GM12878 (cell line): ENCODE measurements around the gene PTPRD. TPM values are rescaled to one million over a fixed set of nuclear protein-coding genes. Genes with fewer than 3 reads are reported as not detected.

Source experiments
- ATAC-seq: fragments of 200-7000 bp; cut with Tn5 transposase; 3 replicates; pipeline ENCODE4 v1.9.1; 2020; ENCODE audit warnings: mild to moderate bottlenecking, moderate library complexity
- BruUV-seq: library from RNA; stranded (reverse); fragments of 400-500 nt; replicated peaks from 2 replicates; lab custom pipeline; 2021; lab: Mats Ljungman, UMichigan
- CTCF ChIA-PET: fragments of 300-600 bp; sonication (Branson Sonifier 250); formaldehyde crosslinking; extraction: SDS; loops from one replicate; lab custom pipeline; 2021; ENCODE audit warnings: inconsistent platforms; lab: Yijun Ruan, JAX
- POLR2A ChIA-PET: fragments of 350-600 bp; formaldehyde crosslinking; extraction: SDS; loops from one replicate; lab custom pipeline; 2021; ENCODE audit warnings: inconsistent platforms; lab: Charles Lee
- RAD21 ChIA-PET: fragments of 300-600 bp; sonication (Branson Sonifier 250); formaldehyde crosslinking; loops from one replicate; lab custom pipeline; 2023; ENCODE audit warnings: antibody characterized with exemption; ENCODE audit not compliant: unreplicated experiment; lab: Charles Lee
- SMC1A ChIA-PET: fragments of 300-600 bp; sonication (Branson Sonifier 250); formaldehyde crosslinking; loops from one replicate; lab custom pipeline; 2023; ENCODE audit not compliant: unreplicated experiment, uncharacterized antibody; lab: Charles Lee
- DNase-seq: peaks from one replicate; pipeline ENCODE4 v3.0.0-alpha.2; 2011; ENCODE audit warnings: low read depth, low spot score
- FAIRE-seq: peaks from 3 replicates; lab custom pipeline; 2011; peaks lifted over from hg19 to GRCh38; lab: Jason Lieb, UNC
- H2AFZ ChIP-seq: 2 replicates; pipeline ENCODE4 v1.6.0; 2011; ENCODE audit warnings: low read depth, low read length, control low read depth; ENCODE audit not compliant: control insufficient read depth
- H3K27ac ChIP-seq: 2 replicates; pipeline ENCODE4 v1.5.1; 2011; ENCODE audit warnings: control low read depth; ENCODE audit not compliant: control insufficient read depth, insufficient read depth
- H3K27me3 ChIP-seq, 2 experiments: replicated peaks in 1 of 2; 2 replicates each; pipeline versions ENCODE4 v1.6.0 to v1.6.1; 2011; ENCODE audit warnings: low read length in 1 of 2; ENCODE audit not compliant: control insufficient read depth in 2 of 2, insufficient read depth in 2 of 2
- H3K36me3 ChIP-seq, 2 experiments: 2 replicates each; pipeline ENCODE4 v1.5.1; 2011; ENCODE audit warnings: low read length in 1 of 2; ENCODE audit not compliant: control insufficient read depth in 2 of 2, insufficient read depth in 2 of 2
- H3K4me1 ChIP-seq: 2 replicates; pipeline ENCODE4 v1.6.1; 2011; ENCODE audit warnings: mild to moderate bottlenecking, low read length, moderate library complexity, mixed read lengths; ENCODE audit not compliant: control insufficient read depth, insufficient read depth
- H3K4me2 ChIP-seq: 2 replicates; pipeline ENCODE4 v1.6.0; 2011; ENCODE audit warnings: control low read depth; ENCODE audit not compliant: control insufficient read depth, insufficient read depth
- H3K4me3 ChIP-seq: fragments of 200-600 bp; sonication (generic); 2 replicates; pipeline ENCODE4 v1.5.1; 2016
- H3K79me2 ChIP-seq: 2 replicates; pipeline ENCODE4 v1.6.0; 2011; ENCODE audit warnings: low read length; ENCODE audit not compliant: control insufficient read depth, insufficient read depth
- H3K9ac ChIP-seq: 2 replicates; pipeline ENCODE4 v1.8.0; 2011; ENCODE audit warnings: low read length, control low read depth, mixed read lengths; ENCODE audit not compliant: control insufficient read depth, insufficient read depth
- H3K9me3 ChIP-seq: replicated peaks from 3 replicates; pipeline ENCODE4 v1.5.1; 2011; ENCODE audit warnings: mild to moderate bottlenecking, low read length; ENCODE audit not compliant: control insufficient read depth, insufficient read depth
- H4K20me1 ChIP-seq: 2 replicates; pipeline ENCODE4 v1.6.0; 2011; ENCODE audit not compliant: control insufficient read depth, insufficient read depth
- ATF3 ChIP-seq: IDR thresholded peaks from 2 replicates; pipeline ENCODE4 v1.6.1; 2011; ENCODE audit warnings: low read depth, mild to moderate bottlenecking, low read length, moderate library complexity, borderline replicate concordance; ENCODE audit errors: extremely low read depth
- CHD2 ChIP-seq: IDR thresholded peaks from 2 replicates; pipeline ENCODE4 v1.6.1; 2011; ENCODE audit warnings: low read depth, low read length, improper control_type of control experiment, borderline replicate concordance
- CTCF ChIP-seq, 3 experiments: IDR thresholded peaks in 2 of 3; conservative IDR thresholded peaks in 1 of 3; 2 replicates each; pipeline ENCODE4 v1.5.1; 2011; ENCODE audit warnings: low read depth in 3 of 3, low read length in 3 of 3, mild to moderate bottlenecking in 3 of 3, control low read depth in 2 of 3, moderate library complexity in 2 of 3, inconsistent platforms in 1 of 3, mixed read lengths in 1 of 3; ENCODE audit not compliant: control insufficient read depth in 2 of 3, insufficient read depth in 1 of 3; ENCODE audit errors: extremely low read depth in 1 of 3
- IRF5 ChIP-seq: fragments of 450-650 bp; IDR thresholded peaks from 2 replicates; pipeline ENCODE4 v1.6.1; 2017; ENCODE audit warnings: borderline replicate concordance
- MAX ChIP-seq: IDR thresholded peaks from 2 replicates; pipeline ENCODE4 v1.6.1; 2012; ENCODE audit warnings: low read depth, low read length, improper control_type of control experiment
- NFIC ChIP-seq: IDR thresholded peaks from 2 replicates; pipeline ENCODE4 v1.6.1; 2012; ENCODE audit warnings: low read depth, mild to moderate bottlenecking, inconsistent platforms, low read length, moderate library complexity
- NFXL1 ChIP-seq: fragments of 450-650 bp; IDR thresholded peaks from 2 replicates; pipeline ENCODE4 v1.6.1; 2017; ENCODE audit warnings: antibody characterized with exemption, mild to moderate bottlenecking, borderline replicate concordance
- PBX3 ChIP-seq: IDR thresholded peaks from 2 replicates; pipeline ENCODE4 v1.6.1; 2011; ENCODE audit warnings: mild to moderate bottlenecking, low read depth, low read length, moderate library complexity; ENCODE audit not compliant: insufficient replicate concordance
- PRDM15 ChIP-seq: fragments of 450-650 bp; formaldehyde crosslinking; IDR thresholded peaks from 2 replicates; pipeline ENCODE4 v1.4.0; 2020; ENCODE audit warnings: mild to moderate bottlenecking, moderate library complexity
- RAD51 ChIP-seq: fragments of 450-650 bp; IDR thresholded peaks from 2 replicates; pipeline ENCODE4 v1.6.1; 2016; ENCODE audit warnings: moderate library complexity, mild to moderate bottlenecking, inconsistent platforms
- RUNX3 ChIP-seq: IDR thresholded peaks from 2 replicates; pipeline ENCODE4 v1.6.1; 2012; ENCODE audit warnings: low read length, inconsistent platforms
- SIN3A ChIP-seq: IDR thresholded peaks from 2 replicates; pipeline ENCODE4 v1.6.1; 2012; ENCODE audit warnings: low read depth, low read length, improper control_type of control experiment
- WGBS: methylation state at CpG from one replicate; pipeline ENCODE4 v1.1.6; 2016; ENCODE audit warnings: low lambda C conversion rate; ENCODE audit not compliant: insufficient replicate concordance, insufficient coverage; ENCODE audit errors: missing lambda C conversion rate; 5-methylcytosine and 5-hydroxymethylcytosine counted together
- in situ Hi-C: fragments of 300-500 bp; cut with MboI; formaldehyde crosslinking; loops from 9 replicates; pipeline ENCODE4 v1.14.3; 2018; ENCODE audit warnings: mixed read lengths
- intact Hi-C: fragments of 100-400 bp; cut with micrococcal nuclease; formaldehyde crosslinking; loops from one replicate; pipeline ENCODE4 v1.14.2; 2022; ENCODE audit not compliant: unreplicated experiment
- polyA plus RNA-seq, 11 experiments: library from polyadenylated mRNA; depleted of rRNA in 4 of 11; unstranded in 6 of 11; stranded (reverse) in 5 of 11; fragments of >200 nt; fragmentation: Nextera tagmentation in 4 of 11; fragmentation: Illumina TruSeq in 1 of 11; extraction: Ambion mirVana in 4 of 11; extraction: Trizol in 1 of 11; gene quantifications; 1 replicate in 1 of 11; 2 replicates in 10 of 11; pipeline versions ENCODE4 v1.2.1 to v1.2.3, GENCODE V29; 2011 to 2016; ENCODE audit warnings: inconsistent platforms in 2 of 11, missing spikeins in 2 of 11, low read depth in 1 of 11
- total RNA-seq, 4 experiments: library from RNA; depleted of rRNA in 3 of 4; stranded (reverse); fragments of >200 nt in 3 of 4; fragmentation: Illumina TruSeq in 1 of 4; extraction: Trizol in 1 of 4; gene quantifications; 2 replicates each; pipeline versions ENCODE4 v1.2.1 to v1.2.3, GENCODE V29; 2013 to 2021

PTPRD gene
- total and polyA plus RNA-seq, 10 of the 15 experiments (the other 5 are each of a cell fraction or from before 2014, with no cell fraction given), result under 0.01 to 0.05 (median 0.01) TPM; not detected in 7

GRCh38 chr9:8815219-8815618, 1797.6 kb downstream of the PTPRD start:
- Histone ChIP-seq H4K20me1 (no peaks in the 10 kb centered on the region), H3K79me2 (no peaks in the 10 kb centered on the region), H3K9ac (no peak overlapping the region), H3K9me3 (no peaks in the 10 kb centered on the region), H3K4me2 (no peak overlapping the region), H3K4me1 (no peaks in the 10 kb centered on the region), H2AFZ (no peak overlapping the region), H3K36me3 (no peaks in the 10 kb centered on the region), H3K4me3 (no peak overlapping the region), H3K27ac (no peak overlapping the region), H3K27me3 (no peaks in the 10 kb centered on the region)
- SMC1A ChIA-PET, result interaction anchor here (0.5 kb wide), 1 partner anchor 12 kb away, joined by 3 read pairs; no protein-coding TSS in a partner anchor
- in situ Hi-C loops (no loop called here), intact Hi-C loops (no loop called here)
- CTCF ChIA-PET, result no interaction called here
- no TSS peak for BruUV-seq
- ATAC-seq, result no peak
- RAD21 ChIA-PET, result no interaction called here
- no peak for FAIRE-seq
- POLR2A ChIA-PET, result no interaction called here
- no peak for DNase-seq
- WGBS, result 44% methylated on average over 1 of the region's 1 CpG
- no peak for TF ChIP-seq ATF3
- no peak for TF ChIP-seq MAX
- TF ChIP-seq PRDM15 (CRISPR knock-in tag), result no peak
- no peak for TF ChIP-seq CHD2
- no peak for TF ChIP-seq PBX3
- no peak for TF ChIP-seq SIN3A
- no peak for TF ChIP-seq RUNX3
- TF ChIP-seq NFXL1, result no peak
- no peak for TF ChIP-seq CTCF (IDR thresholded peaks at IDR 0.05 in 2 of 3, conservative IDR thresholded peaks at IDR 0.05 in 1 of 3; ENCODE audit: control insufficient read depth in 2 of 3, extremely low read depth in 1 of 3, insufficient read depth in 1 of 3, low read depth in 3 of 3, low read length in 3 of 3)
- no peak for TF ChIP-seq NFIC
- TF ChIP-seq IRF5, result no peak
- no peak for TF ChIP-seq RAD51
